HG03442 (cell line): ENCODE results near the gene CAPN5.

Experiments
- ATAC-seq: cut with Tn5 transposase; IDR thresholded peaks from one replicate; pipeline ENCODE4 v1.9.1; 2021; ENCODE audit warnings: mild to moderate bottlenecking, moderate library complexity; ENCODE audit not compliant: unreplicated experiment

CAPN5 gene

DNA sequence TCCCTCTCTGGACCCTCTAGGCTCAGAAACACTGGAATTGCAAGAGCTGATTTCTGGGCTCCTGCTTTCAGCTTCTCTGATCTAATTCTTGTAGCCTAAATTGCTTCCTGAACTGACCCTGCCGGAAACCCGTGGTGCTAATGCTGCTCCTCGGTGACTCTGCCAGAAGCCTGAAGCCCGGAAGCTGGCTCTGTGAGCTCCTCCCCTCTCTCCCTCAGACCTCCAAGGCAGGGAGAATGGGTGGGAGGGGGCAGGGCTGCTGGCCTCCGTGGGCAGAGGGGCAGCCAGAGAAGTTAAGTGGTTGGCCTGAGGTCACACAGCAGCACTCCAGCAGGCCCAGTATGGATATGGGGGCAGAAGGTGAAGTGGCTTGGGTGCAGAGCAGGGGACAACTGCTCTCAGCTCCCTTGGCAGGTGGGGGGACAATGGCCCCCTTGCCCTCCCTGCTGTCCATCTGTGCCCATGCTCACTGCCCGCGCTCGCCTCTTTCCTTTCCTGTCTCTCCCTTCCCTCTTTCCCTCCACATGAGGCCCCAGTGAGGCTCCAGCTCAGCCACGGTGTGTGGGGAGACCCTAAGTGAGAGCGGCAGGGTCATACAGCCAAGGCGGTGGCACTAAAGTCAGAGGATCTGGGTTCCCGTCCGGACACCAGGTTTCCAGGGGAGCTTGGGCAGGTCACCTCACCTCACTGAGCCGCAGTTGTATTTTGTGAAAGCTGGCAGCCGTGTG, 16.2 kb downstream of the CAPN5 start:
- ATAC-seq: no peak

GRCh38 chr11:77083566-77084245, 16.9 kb downstream of the CAPN5 start:
- ATAC-seq: no peak

DNA sequence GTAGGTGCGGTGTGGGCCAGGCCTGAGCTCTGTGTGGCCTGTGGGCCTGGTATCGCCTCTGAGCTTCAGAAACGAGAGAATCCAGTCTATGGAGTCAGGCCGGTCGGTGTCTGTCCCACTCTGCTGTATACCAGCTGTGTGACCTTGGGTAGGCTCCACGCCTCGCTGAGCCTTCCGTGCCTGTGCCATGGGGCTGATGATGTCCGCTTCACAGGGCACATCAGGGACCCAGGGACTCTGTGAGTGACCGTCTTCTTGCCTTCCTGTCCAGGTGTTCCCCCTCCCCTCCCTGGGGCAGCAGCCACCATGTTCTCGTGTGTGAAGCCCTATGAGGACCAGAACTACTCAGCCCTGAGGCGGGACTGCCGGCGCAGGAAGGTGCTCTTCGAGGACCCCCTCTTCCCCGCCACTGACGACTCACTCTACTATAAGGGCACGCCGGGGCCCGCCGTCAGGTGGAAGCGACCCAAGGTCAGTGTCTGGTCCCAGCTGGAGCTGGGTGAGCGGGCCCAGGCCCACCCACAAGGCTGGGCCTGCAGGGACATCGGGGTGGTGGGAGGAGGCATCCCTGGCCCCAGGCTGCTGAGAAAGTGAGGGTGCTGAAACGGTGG, 17.9 kb downstream of the CAPN5 start:
- ATAC-seq: no peak

GRCh38 chr11:77085652-77086051, 18.9 kb downstream of the CAPN5 start:
- ATAC-seq: no peak

GRCh38 chr11:77086521-77087472, 20.0 kb downstream of the CAPN5 start:
- no peak for ATAC-seq

- no peak for ATAC-seq
These were observed 21.0 kb downstream of the CAPN5 start for GRCh38 chr11:77087723-77088225.

GRCh38 chr11:77088236-77089003, 21.6 kb downstream of the CAPN5 start:
- ATAC-seq: no peak

DNA sequence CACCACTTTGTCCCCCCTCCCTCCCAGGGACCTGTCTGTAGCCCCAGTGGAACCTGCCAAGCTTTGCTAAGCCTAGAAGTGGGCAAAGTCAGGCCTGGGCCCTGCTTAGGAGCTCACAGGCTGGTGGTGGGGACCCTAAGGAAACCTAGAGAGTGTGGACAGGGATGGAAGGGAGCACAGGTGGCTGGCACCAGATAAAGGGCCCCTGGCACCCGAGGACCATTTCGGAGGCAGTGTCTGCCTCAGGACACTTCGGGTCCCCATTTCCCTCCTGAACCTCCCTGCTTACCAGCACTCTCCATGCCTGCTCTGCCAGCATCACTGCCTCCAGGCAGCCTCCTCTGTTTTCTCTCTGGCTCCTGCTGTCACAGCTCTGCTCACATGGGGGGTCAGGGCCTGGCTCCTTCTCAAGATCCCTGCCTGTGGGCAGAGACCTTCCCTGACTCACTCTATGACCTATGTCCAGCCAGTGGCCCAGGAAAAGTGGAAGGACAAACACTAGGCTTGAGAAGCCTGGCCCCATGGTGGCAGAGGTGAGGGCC, 22.3 kb downstream of the CAPN5 start:
- no peak for ATAC-seq

GRCh38 chr11:77090046-77090372, 23.2 kb downstream of the CAPN5 start:
- ATAC-seq: no peak

GRCh38 chr11:77090373-77091111, 23.8 kb downstream of the CAPN5 start:
- no peak for ATAC-seq

- peak; percentile 82 for ATAC-seq
These were observed 24.6 kb downstream of the CAPN5 start for GRCh38 chr11:77091146-77091940.

GRCh38 chr11:77092382-77092781, 25.6 kb downstream of the CAPN5 start:
- ATAC-seq: no peak

DNA sequence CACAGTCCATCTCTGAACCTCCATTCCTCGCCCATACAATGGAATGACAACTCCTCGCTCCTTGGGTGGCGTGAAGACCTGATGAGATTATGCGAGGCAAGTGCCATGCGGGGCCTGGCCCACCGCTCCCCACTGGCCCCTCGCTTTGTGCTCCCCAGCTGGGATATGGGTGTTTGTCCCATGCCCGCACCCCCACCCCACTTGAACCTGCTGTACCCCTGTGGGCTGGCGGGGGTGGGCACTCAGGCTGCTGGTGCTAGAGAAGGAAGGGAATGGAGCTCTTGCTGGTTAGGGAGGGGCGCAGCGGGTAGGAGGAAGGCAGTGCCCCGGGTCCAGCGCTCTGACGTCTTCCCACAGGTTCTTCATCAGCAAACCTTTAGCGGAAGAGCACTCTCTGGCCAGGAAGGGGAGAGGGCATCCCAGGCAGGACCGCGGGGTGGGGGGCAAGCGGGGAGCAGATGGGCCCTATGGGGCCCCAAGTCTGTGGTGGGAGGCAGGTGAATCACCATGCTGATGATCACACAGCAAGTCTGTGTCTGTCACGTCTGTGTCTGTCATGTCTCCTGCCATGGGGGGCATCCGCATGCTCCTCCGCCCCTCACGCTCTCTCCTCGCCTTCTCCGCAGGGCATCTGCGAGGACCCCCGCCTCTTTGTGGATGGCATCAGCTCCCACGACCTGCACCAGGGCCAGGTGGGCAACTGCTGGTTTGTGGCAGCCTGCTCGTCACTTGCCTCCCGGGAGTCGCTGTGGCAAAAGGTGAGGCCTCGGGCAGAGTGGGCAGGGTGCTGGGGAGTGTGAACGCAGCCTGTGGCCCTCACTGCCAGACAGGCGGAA, 26.5 kb downstream of the CAPN5 start:
- ATAC-seq: no peak

DNA sequence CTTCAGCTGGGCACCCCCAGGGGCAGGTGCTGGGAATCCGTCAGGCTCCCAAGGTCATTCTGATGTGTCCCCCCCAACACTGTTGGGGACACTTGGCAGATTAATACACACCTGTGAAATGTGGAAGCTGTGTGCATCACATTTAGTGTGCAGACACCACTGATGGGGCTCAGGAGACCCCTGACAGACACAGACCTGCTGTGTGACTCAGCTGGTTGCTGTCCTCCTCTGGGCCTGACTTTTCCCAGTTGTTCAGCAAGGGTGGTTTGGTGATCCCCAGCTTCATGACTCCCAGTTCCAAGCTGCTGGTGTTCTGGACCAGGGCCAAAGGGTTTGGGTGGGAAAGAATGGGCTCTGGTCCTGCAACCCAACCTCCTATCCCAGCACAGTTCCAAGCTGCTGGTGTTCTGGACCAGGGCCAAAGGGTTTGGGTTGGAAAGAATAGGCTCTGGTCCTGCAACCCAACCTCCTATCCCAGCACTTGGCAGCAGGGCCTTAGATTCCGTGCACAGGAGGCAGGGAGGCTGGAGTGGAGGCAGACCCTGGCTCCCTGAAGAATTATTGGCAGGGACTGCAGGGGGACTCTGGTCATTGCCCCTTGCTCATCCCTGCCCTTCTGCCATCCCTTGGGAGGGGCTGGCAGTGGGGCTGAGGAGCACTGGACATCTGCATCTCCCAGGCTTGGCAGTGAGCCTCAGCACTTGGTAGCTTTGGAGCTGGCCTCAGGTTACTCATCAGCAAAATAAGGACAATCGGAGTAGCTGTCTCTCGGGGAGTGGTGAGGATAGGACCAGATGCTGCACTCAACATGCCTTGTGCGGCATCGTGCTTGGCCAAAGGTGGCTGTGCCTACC, 27.4 kb downstream of the CAPN5 start:
- no peak for ATAC-seq

- ATAC-seq: no peak
These were observed 28.1 kb downstream of the CAPN5 start for GRCh38 chr11:77094841-77095365.
